Measurements from ENCODE around the gene HCRTR1. TPM values are rescaled to one million over a fixed set of nuclear protein-coding genes. Genes with fewer than 3 reads are reported as not detected.

Gene HCRTR1
- polyA plus RNA-seq, 1 donor from 2014 or later = 0.37 TPM

DNA sequence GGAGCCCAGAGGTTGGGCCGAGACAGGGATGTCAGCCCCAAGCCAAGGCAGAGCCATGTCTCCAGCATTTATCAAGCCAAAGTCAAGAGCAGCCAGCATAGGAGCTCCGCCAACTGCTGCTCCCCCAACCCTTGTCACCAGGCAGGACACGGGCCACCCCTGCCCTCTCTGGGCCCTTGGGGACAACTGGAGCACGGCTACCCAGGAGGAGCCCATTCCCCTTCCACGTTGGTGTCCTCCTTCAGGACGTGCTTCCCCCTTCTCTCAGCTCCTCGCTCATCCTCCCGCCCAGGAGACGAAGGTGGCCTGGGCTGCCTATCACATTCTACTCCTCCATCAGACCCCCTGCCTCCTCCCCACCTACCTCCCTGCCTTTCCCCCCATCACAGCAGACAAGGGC, 47.0 kb downstream of the HCRTR1 start:
- Histone ChIP-seq H3K27ac (ENCODE audit: low read length) (no peak overlapping the region), H3K79me2 (replicated peaks; ENCODE audit: insufficient read depth, low read length) (no peaks in the 10 kb centered on the region), H3K27me3 (ENCODE audit: insufficient read depth, low read depth, low read length) (no peaks in the 10 kb centered on the region), H3K9me2 (ENCODE audit: insufficient read depth, low read length) (no peaks in the 10 kb centered on the region), H3K9ac (ENCODE audit: low read length) (no peak overlapping the region), H3K4me3 (ENCODE audit: low read length) (no peak overlapping the region), H2AFZ (ENCODE audit: low read depth, low read length) (no peak overlapping the region), H3K4me2 (ENCODE audit: low read length) (no peak overlapping the region), H4K20me1 (ENCODE audit: insufficient read depth) (no peaks in the 10 kb centered on the region), H3K9me3 (ENCODE audit: low read length) (no peaks in the 10 kb centered on the region), H3K36me3 (ENCODE audit: insufficient read depth, low read length) (no peaks in the 10 kb centered on the region), H3F3A (ENCODE audit: insufficient read depth, low read length, poor library complexity, severe bottlenecking) (no peaks in the 10 kb centered on the region)
- TF ChIP-seq TAF1 (IDR thresholded peaks at IDR 0.05; ENCODE audit: low read depth) = no peak
- TF ChIP-seq RAD21 (conservative IDR thresholded peaks at IDR 0.05) = no peak
- no peak for TF ChIP-seq MXI1 (conservative IDR thresholded peaks at IDR 0.05; ENCODE audit: poor library complexity, severe bottlenecking)
- TF ChIP-seq, protein P1, sequence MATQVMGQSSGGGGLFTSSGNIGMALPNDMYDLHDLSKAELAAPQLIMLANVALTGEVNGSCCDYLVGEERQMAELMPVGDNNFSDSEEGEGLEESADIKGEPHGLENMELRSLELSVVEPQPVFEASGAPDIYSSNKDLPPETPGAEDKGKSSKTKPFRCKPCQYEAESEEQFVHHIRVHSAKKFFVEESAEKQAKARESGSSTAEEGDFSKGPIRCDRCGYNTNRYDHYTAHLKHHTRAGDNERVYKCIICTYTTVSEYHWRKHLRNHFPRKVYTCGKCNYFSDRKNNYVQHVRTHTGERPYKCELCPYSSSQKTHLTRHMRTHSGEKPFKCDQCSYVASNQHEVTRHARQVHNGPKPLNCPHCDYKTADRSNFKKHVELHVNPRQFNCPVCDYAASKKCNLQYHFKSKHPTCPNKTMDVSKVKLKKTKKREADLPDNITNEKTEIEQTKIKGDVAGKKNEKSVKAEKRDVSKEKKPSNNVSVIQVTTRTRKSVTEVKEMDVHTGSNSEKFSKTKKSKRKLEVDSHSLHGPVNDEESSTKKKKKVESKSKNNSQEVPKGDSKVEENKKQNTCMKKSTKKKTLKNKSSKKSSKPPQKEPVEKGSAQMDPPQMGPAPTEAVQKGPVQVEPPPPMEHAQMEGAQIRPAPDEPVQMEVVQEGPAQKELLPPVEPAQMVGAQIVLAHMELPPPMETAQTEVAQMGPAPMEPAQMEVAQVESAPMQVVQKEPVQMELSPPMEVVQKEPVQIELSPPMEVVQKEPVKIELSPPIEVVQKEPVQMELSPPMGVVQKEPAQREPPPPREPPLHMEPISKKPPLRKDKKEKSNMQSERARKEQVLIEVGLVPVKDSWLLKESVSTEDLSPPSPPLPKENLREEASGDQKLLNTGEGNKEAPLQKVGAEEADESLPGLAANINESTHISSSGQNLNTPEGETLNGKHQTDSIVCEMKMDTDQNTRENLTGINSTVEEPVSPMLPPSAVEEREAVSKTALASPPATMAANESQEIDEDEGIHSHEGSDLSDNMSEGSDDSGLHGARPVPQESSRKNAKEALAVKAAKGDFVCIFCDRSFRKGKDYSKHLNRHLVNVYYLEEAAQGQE (IDR thresholded peaks at IDR 0.05; ENCODE audit: borderline replicate concordance) = no peak
- TF ChIP-seq, protein P2, sequence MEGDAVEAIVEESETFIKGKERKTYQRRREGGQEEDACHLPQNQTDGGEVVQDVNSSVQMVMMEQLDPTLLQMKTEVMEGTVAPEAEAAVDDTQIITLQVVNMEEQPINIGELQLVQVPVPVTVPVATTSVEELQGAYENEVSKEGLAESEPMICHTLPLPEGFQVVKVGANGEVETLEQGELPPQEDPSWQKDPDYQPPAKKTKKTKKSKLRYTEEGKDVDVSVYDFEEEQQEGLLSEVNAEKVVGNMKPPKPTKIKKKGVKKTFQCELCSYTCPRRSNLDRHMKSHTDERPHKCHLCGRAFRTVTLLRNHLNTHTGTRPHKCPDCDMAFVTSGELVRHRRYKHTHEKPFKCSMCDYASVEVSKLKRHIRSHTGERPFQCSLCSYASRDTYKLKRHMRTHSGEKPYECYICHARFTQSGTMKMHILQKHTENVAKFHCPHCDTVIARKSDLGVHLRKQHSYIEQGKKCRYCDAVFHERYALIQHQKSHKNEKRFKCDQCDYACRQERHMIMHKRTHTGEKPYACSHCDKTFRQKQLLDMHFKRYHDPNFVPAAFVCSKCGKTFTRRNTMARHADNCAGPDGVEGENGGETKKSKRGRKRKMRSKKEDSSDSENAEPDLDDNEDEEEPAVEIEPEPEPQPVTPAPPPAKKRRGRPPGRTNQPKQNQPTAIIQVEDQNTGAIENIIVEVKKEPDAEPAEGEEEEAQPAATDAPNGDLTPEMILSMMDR (IDR thresholded peaks at IDR 0.05; ENCODE audit: poor library complexity, severe bottlenecking) = no peak
- TF ChIP-seq SMC3 (conservative IDR thresholded peaks at IDR 0.05; ENCODE audit: poor library complexity) = no peak
- TF ChIP-seq EP300 (conservative IDR thresholded peaks at IDR 0.05; ENCODE audit: poor library complexity, severe bottlenecking) = no peak
- no peak for TF ChIP-seq POLR2AphosphoS5 (IDR thresholded peaks at IDR 0.05)
- no peak for TF ChIP-seq EZH2 (IDR thresholded peaks at IDR 0.05; ENCODE audit: borderline replicate concordance, insufficient read depth, low read length, poor library complexity, severe bottlenecking)

- Histone ChIP-seq H3F3A (ENCODE audit: insufficient read depth, low read length, poor library complexity, severe bottlenecking) (no peaks in the 10 kb centered on the region), H2AFZ (ENCODE audit: low read depth, low read length) (no peak overlapping the region), H3K36me3 (ENCODE audit: insufficient read depth, low read length) (no peaks in the 10 kb centered on the region), H3K27me3 (ENCODE audit: insufficient read depth, low read depth, low read length) (no peaks in the 10 kb centered on the region), H3K27ac (ENCODE audit: low read length) (no peak overlapping the region), H3K4me3 (ENCODE audit: low read length) (no peak overlapping the region), H3K9ac (ENCODE audit: low read length) (no peak overlapping the region), H4K20me1 (ENCODE audit: insufficient read depth) (no peaks in the 10 kb centered on the region), H3K4me2 (ENCODE audit: low read length) (no peak overlapping the region), H3K9me3 (ENCODE audit: low read length) (no peaks in the 10 kb centered on the region), H3K9me2 (ENCODE audit: insufficient read depth, low read length) (no peaks in the 10 kb centered on the region), H3K79me2 (replicated peaks; ENCODE audit: insufficient read depth, low read length) (no peaks in the 10 kb centered on the region)
- TF ChIP-seq SMC3 (conservative IDR thresholded peaks at IDR 0.05; ENCODE audit: poor library complexity) (no peak), EP300 (conservative IDR thresholded peaks at IDR 0.05; ENCODE audit: poor library complexity, severe bottlenecking) (no peak), MXI1 (conservative IDR thresholded peaks at IDR 0.05; ENCODE audit: poor library complexity, severe bottlenecking) (no peak), RAD21 (conservative IDR thresholded peaks at IDR 0.05) (no peak), POLR2AphosphoS5 (IDR thresholded peaks at IDR 0.05) (no peak), TAF1 (IDR thresholded peaks at IDR 0.05; ENCODE audit: low read depth) (no peak), EZH2 (IDR thresholded peaks at IDR 0.05; ENCODE audit: borderline replicate concordance, insufficient read depth, low read length, poor library complexity, severe bottlenecking) (no peak)
- TF ChIP-seq, protein P2 (IDR thresholded peaks at IDR 0.05; ENCODE audit: poor library complexity, severe bottlenecking) = no peak
- TF ChIP-seq, protein P1 (IDR thresholded peaks at IDR 0.05; ENCODE audit: borderline replicate concordance) = no peak
These were observed 47.9 kb downstream of the HCRTR1 start for GRCh38 chr1:31665234-31665878.
